Stimulated activated CD8-positive, alpha-beta memory T cell treated with anti-CD3 and anti-CD28 coated beads, Interleukin-4, amount 100 ng/mL, for 24 hours (primary cell): ENCODE results near the gene TMEM266.

Experiments
- DNase-seq: peaks from one replicate; pipeline ENCODE4 v3.0.0-alpha.2; 2020; ENCODE audit warnings: low read depth

TMEM266 gene

GRCh38 chr15:76184650-76185035, 124.9 kb downstream of the TMEM266 start:
- DNase-seq = no peak

DNA sequence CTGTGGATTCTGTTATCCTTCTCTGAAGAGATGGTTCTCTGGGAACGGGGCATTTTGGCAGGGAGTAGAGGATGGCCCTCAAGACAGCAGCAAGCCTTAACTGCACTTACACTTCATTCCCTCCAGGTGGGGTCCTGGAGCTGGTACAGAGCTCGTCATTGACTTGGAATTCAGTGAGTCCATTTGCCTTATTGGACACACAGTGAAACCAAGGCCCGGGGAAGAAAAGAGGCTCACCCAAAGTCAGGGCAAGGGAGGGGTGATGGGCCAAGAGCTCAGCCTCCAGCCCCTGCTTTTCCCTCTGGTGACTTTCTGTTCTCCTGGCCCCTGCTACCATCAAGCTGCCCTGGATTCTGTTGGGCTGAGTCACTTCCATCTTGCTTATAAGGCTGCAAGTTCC, 125.9 kb downstream of the TMEM266 start:
- DNase-seq = no peak

GRCh38 chr15:76187163-76187562, 127.4 kb downstream of the TMEM266 start:
- DNase-seq = no peak

GRCh38 chr15:76189106-76189505, 129.3 kb downstream of the TMEM266 start:
- no peak for DNase-seq

DNA sequence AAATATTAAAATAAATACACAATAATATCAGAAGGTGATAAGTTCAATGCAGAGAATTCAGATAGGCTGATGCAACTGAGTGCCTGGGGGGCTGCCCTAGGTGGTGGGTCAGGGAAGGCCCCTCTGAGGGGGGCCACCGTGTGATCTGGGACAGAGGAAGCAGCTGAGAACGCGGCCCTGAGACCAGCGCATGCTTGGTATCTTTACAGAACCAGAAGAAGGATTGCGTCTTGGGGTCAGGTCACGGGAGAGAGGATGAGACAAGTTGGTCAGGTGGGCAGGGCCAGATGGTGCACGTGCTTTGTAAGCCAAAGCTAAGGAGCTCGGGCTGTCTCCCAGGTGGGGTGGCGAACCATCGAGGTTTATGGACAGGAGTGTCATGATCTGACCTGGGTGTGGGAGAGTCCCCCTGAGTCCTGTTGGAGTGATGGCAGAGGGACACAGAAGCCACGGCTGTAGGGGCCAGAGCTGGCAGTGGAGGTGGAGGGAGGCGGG, 130.3 kb downstream of the TMEM266 start:
- DNase-seq = no peak

- DNase-seq = peak; percentile 65
Measured at GRCh38 chr15:76190751-76191538, 131.2 kb downstream of the TMEM266 start.

DNA sequence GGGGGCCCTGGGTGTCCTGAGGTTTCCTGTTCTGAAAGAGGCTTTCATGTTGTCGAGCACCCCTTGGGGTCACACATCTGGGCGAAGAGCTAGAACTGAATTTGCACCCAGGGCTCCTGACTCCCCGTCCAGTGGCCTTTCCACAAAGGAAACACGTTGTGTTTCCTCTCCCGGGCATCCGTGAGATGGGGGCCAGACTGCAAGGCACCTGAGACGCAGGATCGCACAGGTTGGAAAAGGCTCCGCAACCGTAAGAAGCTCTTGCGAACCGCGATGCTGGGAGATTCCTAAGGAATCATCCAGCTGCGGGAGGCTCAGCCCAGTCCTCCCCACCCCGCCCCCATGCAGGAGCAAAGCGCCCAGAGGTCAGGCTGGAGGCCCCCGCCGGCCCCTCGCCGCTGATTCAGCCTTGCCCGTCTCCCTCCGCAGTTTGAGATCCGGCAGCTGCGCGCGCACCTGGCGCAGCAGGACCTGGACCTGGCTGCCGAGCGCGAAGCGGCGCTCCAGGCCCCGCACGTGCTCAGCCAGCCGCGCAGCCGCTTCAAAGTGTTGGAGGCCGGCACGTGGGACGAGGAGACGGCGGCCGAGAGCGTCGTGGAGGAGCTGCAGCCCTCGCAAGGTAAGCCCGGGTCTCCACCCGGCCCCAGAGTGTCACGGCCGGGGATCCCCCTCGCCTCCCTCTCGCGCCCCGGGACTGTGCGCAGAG, 131.9 kb downstream of the TMEM266 start:
- DNase-seq = no peak

GRCh38 chr15:76192715-76193114, 132.9 kb downstream of the TMEM266 start:
- no peak for DNase-seq

GRCh38 chr15:76193934-76194333, 134.1 kb downstream of the TMEM266 start:
- no peak for DNase-seq

DNA sequence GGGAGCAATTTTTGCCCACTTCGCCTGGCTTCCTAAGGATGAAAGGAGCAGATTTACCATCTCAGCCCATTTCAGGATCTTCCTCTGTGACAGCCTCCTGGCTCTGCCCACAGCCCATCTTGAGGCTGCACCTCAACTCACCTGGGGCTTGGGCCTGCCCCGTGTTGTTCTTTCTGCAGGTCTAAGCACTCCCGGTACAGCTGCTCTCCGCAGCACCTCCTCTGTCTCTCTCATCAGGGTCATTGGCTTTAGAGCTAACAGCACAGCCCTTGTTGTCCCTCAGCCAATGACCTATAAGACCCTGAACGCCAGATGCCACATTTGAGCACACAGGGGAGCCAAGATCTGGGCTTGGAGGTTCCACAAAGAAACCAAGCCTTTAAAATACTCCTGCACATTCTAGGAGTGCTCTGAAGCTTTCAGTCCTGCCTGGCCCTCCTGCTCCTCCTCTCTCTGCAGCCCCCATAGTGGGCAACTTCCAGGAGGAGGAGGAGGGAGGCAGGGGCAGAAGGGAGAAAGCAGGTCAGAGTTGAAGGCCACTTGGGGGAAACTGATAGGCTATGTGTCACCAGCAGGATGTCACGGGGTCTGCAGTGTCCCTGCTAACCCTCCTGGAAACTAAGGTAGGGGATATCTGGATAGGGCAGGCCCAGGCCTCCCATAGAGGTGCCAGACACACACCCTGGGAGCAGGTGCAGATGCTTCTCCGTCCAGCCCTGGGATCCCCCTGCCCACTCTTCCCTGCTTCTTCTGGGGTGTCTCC, 135.9 kb downstream of the TMEM266 start:
- no peak for DNase-seq

DNA sequence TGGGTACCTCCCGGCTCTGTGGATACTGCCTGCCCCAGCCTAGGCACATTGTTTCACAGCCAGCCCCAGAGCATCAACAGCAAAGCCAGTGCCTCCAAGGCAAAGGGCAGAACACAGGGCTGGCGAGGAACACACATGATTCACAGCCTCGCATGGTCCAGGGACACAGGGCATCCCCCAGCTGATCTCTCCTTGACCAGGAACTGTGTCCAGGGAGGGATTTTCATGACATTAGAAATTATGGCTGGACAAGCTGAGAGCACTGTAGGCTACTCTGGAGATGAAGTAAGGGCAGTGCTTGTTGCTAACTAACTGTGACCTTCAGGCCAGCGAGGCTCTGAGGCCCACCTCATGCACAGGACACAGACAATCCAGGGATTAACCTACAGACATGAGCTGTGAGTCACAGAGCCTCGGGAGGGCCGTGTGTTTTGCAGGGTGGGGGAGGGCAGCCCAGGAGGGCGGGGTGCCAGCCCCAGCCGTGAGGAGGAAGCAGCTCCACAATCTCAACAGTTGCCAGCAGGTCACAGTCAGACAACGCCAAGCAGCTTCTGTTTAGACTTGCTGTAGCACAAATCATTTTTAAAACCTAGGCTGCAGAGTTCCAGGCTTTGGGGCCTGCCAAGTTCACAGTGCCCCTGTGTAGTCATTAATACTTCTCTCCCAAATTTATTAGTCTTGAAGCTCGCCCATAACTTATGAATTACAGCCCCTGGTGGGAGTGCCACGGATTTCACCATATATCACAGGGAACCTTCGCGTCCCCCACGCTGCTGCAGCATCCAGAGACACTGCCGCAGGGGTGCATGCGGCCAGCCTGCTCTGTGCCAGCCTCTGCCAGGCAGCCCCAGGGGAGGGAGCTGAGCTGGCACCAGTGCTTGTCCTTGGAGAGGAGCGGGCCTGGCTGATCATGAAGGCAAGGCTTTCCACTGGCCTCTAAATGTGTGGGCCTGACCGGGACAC, 136.8 kb downstream of the TMEM266 start:
- no peak for DNase-seq

DNA sequence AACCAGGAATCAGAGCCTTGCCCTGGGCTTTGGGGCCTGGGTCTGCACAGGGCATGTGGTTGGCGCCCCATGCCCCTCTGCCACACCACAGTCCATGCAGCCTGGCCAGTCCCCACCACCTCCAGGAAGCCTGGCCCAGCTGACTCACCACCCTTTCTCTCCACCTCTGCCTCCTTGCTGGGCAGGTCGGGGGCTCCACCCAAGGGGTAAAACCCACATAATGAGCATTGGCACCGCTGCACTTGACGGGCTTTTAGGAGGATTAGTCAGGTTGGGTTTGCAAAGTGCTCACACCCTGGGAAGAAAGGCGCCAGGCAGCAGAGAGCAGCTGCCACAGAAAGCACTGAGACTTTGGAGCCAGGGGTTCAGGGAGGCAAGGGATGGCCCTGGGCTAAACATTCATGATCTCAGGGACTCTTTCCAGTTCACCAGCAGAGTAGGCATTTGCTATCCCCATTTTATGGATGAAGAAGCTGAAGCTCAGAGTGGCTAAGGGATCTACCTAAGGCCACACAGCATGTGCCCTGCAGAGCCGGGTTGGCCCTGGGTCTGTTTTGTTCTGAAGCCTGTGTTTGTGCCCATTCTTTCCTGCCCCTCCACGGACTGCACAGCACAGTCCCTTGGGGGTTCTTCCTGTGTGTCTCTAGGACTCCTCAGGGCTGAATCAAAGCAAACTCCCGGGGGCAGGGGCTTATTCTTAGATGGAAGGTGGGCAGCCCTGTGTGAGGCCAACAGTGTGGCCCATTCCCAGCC, 138.1 kb downstream of the TMEM266 start:
- no peak for DNase-seq

- no peak for DNase-seq
Measured at GRCh38 chr15:76198456-76199105, 138.8 kb downstream of the TMEM266 start.

- DNase-seq = no peak
Measured at GRCh38 chr15:76199106-76200082, 139.6 kb downstream of the TMEM266 start.

DNA sequence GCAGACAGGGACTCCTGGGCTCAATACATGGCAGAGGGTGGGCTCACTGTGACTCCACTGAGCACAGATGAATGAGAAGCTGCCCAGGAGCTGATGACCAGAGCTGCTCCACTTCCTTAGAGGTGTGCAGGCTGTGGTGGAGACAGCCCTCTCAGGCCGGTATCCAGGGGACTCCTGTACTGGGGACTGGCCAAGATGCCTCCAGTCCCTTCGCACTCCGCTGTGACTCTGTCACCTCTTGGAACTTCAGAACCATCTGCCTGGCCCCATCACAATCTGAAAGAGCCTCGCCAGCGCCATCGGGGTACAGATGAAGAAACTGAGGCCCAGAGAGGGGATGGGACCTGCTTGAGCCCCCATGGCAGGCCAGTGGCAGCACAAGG, 140.3 kb downstream of the TMEM266 start:
- DNase-seq = no peak

GRCh38 chr15:76200641-76201105, 140.9 kb downstream of the TMEM266 start:
- DNase-seq = no peak

DNA sequence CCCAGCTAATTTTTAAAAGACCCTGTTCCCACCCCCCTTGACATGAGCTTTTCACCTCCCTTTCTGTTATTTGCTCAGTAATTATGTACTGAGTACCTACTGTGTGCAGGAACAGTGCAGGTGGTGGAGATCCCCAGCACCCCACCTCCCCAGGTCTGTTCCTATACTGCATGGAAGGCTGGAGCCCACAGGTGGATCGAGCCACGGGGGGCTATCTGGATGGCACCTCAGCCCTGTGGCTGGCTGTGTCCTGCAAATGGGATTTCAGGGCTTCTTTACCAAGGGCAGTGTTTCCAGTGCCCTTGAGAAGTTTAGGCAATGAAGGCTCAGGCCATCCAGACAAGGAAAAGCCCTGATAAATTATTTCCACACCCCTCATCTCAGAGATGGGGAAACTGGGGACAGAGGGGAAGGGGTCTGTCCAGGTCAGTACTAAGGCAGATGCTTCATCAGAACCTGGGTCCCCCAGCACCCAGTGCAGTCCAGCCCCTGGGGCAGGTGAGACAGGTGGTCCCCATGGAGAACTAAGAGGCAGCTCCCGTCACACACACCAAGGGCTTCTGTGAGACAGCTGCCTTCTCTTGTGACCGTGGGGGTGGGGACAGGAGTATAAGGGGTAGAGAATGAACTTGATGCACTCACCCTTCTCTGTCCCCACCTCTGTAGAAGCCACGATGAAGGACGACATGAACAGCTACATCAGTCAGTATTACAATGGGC, 141.9 kb downstream of the TMEM266 start:
- DNase-seq = no peak
